Spleen (tissue), 7 donors: ENCODE data around the gene HK2.

Experiments
- CTCF ChIP-seq, 11 experiments: fragments of 200-600 bp in 7 of 11; fragments of 450-650 bp in 4 of 11; sonication (generic) in 4 of 11; IDR thresholded peaks in 8 of 11; conservative IDR thresholded peaks in 3 of 11; 1 replicate in 7 of 11; 2 replicates in 4 of 11; pipeline versions ENCODE4 v1.4.0 to v1.8.0; 2016 to 2021; ENCODE audit warnings: antibody characterized with exemption in 11 of 11, inconsistent platforms in 4 of 11, mild to moderate bottlenecking in 1 of 11
- POLR2AphosphoS5 ChIP-seq, 3 donors: sonication (generic); formaldehyde crosslinking; IDR thresholded peaks; one replicate each; pipeline ENCODE4 v1.5.1; 2017; ENCODE audit warnings: antibody characterized with exemption in 3 of 3
- donor health status: DM: no; HTN: no; CAD: no; lungs with moderate emphysema.
- donor health status: DM: no; HTN: no; CAD: no.
- donor health status: DM: no; HTN: no; CAD: no.

DNA sequence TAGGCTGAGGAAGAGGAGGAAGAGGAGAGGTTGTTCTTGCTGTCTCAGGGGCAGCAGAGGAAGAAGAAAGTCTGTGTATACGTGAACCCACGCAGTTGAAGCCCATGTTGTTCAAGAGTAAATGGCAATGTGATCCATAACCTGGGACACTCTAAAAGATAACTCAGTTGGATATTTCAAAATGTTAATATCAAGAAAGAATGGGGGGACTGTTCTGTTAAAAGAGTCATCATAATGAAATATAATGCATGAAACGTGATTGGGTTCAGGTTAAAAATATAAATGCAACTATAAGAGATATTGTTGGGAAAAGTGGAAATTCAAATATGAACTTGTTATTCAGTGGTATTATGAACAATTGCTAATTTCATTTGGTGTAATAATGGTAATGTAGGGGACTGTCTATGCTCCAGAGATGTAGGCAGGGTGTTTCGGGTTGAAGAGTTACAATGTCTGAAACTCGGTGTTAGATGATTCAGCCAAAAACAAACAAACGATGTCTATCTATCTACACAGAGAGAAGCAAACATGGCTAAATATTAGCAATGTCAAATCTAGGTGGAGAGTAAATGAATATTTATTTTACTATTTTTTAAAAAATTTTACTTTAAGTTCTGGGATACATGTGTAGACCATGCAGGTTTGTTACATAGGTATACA, 103.4 kb downstream of the HK2 start:
- TF ChIP-seq CTCF (IDR thresholded peaks at IDR 0.05 in 8 of 11, conservative IDR thresholded peaks at IDR 0.05 in 3 of 11) (no peak), POLR2AphosphoS5 (IDR thresholded peaks at IDR 0.05) (no peak)
